ENCODE data around the gene FGF13. TPM values are rescaled to one million over a fixed set of nuclear protein-coding genes. Genes with fewer than 3 reads are reported as not detected.

FGF13 gene

DNA sequence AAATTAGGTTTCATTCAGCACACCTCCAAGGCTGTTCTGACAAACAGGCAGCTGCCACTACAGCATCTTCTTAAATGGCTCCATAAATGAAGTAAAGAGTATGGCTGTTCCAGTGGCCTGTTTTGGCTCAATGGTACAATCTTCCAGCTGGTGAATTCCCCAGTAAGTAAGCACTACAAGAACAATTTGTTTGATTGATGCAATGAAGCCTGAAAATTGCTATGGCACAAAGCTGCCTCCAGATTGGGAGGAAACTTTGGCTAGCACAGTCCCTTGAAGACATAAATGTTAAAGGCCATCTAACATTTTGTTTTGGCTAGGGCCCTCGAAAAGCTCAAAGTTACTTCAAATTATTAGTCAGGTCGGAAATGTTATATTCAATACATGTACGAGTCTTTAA, 47.5 kb downstream of the FGF13 start:
- DNase-seq = no peak
- no peak overlapping the region for H4K5ac ChIP-seq (ENCODE audit: low read length)
- no peak overlapping the region for H3K23ac ChIP-seq (ENCODE audit: low read length)
- H3K4me1 ChIP-seq (ENCODE audit: control insufficient read depth, low read depth, low read length) = no peaks in the 10 kb centered on the region
- no peak overlapping the region for H2AK5ac ChIP-seq (ENCODE audit: low read length)
- H3K36me3 ChIP-seq (ENCODE audit: control insufficient read depth, insufficient read depth, low read length) = no peaks in the 10 kb centered on the region
- no peaks in the 10 kb centered on the region for H3K79me1 ChIP-seq (ENCODE audit: low read length)
- H2BK15ac ChIP-seq (replicated peaks; ENCODE audit: low read depth) = no peak overlapping the region
- H3K56ac ChIP-seq (ENCODE audit: low read length) = no peak overlapping the region
- no peak overlapping the region for H3K4me2 ChIP-seq (ENCODE audit: low read length)
- H3K4me3 ChIP-seq (ENCODE audit: low read length) = no peak overlapping the region
- no peak overlapping the region for H2BK120ac ChIP-seq (ENCODE audit: low read depth, low read length)
- H3K4ac ChIP-seq (ENCODE audit: low read depth, low read length) = no peak overlapping the region
- H3K79me2 ChIP-seq (ENCODE audit: control insufficient read depth, insufficient read depth, low read length) = no peaks in the 10 kb centered on the region
- no peak overlapping the region for H4K8ac ChIP-seq (ENCODE audit: low read depth, low read length)
- H3K27me3 ChIP-seq (ENCODE audit: insufficient read depth, low read length, poor library complexity) = no peaks in the 10 kb centered on the region
- WGBS (ENCODE audit: extremely low coverage, insufficient coverage, low lambda C conversion rate) = no CpG with 5 or more reads among the region's 3 CpGs
- H3K9ac ChIP-seq (ENCODE audit: low read length) = no peak overlapping the region
- no peak overlapping the region for H2BK5ac ChIP-seq (ENCODE audit: low read length)
- H3K18ac ChIP-seq (ENCODE audit: low read length) = no peak overlapping the region
- no peak overlapping the region for H3K27ac ChIP-seq (ENCODE audit: low read depth, low read length)

DNA sequence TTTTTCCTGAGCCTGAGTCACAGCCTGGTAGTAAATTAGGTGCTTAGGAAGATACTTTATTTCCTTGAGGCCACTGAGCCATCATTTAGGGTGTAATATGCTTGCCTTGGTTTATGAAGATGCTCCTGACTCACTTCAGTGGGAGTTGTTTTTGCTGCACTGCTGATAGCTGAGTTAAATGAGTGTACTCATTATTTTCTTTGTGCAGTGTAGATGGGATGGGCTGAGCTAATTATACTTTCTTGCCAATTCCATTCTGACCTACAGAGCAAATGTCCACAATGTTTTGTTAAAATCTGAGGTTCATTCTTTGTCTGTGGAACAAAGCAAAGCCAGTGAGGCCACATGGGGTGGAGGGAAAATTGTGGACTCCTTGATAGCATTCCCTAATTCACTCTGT, 60.0 kb downstream of the FGF13 start:
- H3K27ac ChIP-seq (ENCODE audit: low read depth, low read length) = no peak overlapping the region
- no peak overlapping the region for H2BK15ac ChIP-seq (replicated peaks; ENCODE audit: low read depth)
- no peaks in the 10 kb centered on the region for H3K4me1 ChIP-seq (ENCODE audit: control insufficient read depth, low read depth, low read length)
- no peaks in the 10 kb centered on the region for H3K79me1 ChIP-seq (ENCODE audit: low read length)
- no peak overlapping the region for H2AK5ac ChIP-seq (ENCODE audit: low read length)
- no peak overlapping the region for H3K9ac ChIP-seq (ENCODE audit: low read length)
- no peaks in the 10 kb centered on the region for H3K79me2 ChIP-seq (ENCODE audit: control insufficient read depth, insufficient read depth, low read length)
- no peak overlapping the region for H3K18ac ChIP-seq (ENCODE audit: low read length)
- H2BK120ac ChIP-seq (ENCODE audit: low read depth, low read length) = no peak overlapping the region
- no peak overlapping the region for H3K4me2 ChIP-seq (ENCODE audit: low read length)
- no peaks in the 10 kb centered on the region for H3K27me3 ChIP-seq (ENCODE audit: insufficient read depth, low read length, poor library complexity)
- H4K8ac ChIP-seq (ENCODE audit: low read depth, low read length) = no peak overlapping the region
- no peak overlapping the region for H3K56ac ChIP-seq (ENCODE audit: low read length)
- no peaks in the 10 kb centered on the region for H3K36me3 ChIP-seq (ENCODE audit: control insufficient read depth, insufficient read depth, low read length)
- no peak overlapping the region for H3K23ac ChIP-seq (ENCODE audit: low read length)
- DNase-seq = no peak
- no peak overlapping the region for H2BK5ac ChIP-seq (ENCODE audit: low read length)
- no peak overlapping the region for H4K5ac ChIP-seq (ENCODE audit: low read length)
- H3K4ac ChIP-seq (ENCODE audit: low read depth, low read length) = no peak overlapping the region
- H3K4me3 ChIP-seq (ENCODE audit: low read length) = no peak overlapping the region

DNA sequence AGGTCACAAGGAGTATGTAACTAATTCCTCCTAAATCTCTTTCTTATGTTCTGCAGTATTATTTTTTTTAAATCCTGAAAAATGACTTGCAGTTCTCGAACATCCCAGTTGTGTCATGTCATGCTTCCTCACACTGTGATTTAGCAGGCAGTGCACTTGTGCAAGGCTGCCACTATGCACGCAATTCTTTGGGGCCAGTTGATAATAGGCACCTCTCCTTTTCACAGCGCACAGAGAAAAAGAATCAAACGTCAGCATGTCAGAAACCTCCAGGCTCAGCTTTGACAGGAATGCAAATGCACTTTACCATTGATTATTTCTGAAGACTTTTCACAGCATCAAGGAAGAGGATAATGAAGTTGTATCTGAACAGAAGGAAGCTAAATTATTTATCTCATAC, 62.9 kb downstream of the FGF13 start:
- Histone ChIP-seq H2BK5ac (ENCODE audit: low read length) (no peak overlapping the region), H3K36me3 (ENCODE audit: control insufficient read depth, insufficient read depth, low read length) (no peaks in the 10 kb centered on the region), H3K23ac (ENCODE audit: low read length) (no peak overlapping the region), H2BK120ac (ENCODE audit: low read depth, low read length) (no peak overlapping the region), H3K4me1 (ENCODE audit: control insufficient read depth, low read depth, low read length) (no peaks in the 10 kb centered on the region), H3K56ac (ENCODE audit: low read length) (no peak overlapping the region), H3K18ac (ENCODE audit: low read length) (no peak overlapping the region), H4K8ac (ENCODE audit: low read depth, low read length) (no peak overlapping the region), H3K4ac (ENCODE audit: low read depth, low read length) (no peak overlapping the region), H3K27me3 (ENCODE audit: insufficient read depth, low read length, poor library complexity) (no peaks in the 10 kb centered on the region), H2BK15ac (replicated peaks; ENCODE audit: low read depth) (no peak overlapping the region), H3K79me1 (ENCODE audit: low read length) (no peaks in the 10 kb centered on the region), H3K4me3 (ENCODE audit: low read length) (no peak overlapping the region), H4K5ac (ENCODE audit: low read length) (no peak overlapping the region), H3K27ac (ENCODE audit: low read depth, low read length) (no peak overlapping the region), H3K4me2 (ENCODE audit: low read length) (no peak overlapping the region), H3K9ac (ENCODE audit: low read length) (no peak overlapping the region), H3K79me2 (ENCODE audit: control insufficient read depth, insufficient read depth, low read length) (no peaks in the 10 kb centered on the region), H2AK5ac (ENCODE audit: low read length) (no peak overlapping the region)
- WGBS (ENCODE audit: extremely low coverage, insufficient coverage, low lambda C conversion rate) = no CpG with 5 or more reads among the region's 4 CpGs
- DNase-seq = no peak

DNA sequence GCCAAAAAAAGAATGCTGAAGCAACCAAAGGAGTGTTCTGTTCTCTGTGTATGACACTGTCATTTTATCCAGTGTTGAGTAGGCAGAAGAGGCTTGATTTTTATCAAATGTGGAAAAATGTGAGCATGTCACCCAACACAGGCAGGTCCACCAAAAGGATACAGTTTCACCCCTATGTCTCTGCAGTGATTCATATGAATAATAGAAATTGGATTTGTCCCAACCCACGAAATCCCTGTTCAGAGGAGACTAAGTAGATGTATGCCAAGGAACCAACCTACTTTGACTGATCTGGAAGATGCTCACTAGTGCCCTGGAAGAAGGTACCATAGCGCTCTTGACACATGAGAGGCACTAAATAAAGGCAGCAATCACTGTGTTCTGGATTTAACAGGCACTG, 72.5 kb downstream of the FGF13 start:
- Histone ChIP-seq H3K36me3 (ENCODE audit: control insufficient read depth, insufficient read depth, low read length) (no peaks in the 10 kb centered on the region), H3K4me2 (ENCODE audit: low read length) (no peak overlapping the region), H3K9ac (ENCODE audit: low read length) (no peak overlapping the region), H4K8ac (ENCODE audit: low read depth, low read length) (no peak overlapping the region), H3K18ac (ENCODE audit: low read length) (no peak overlapping the region), H3K79me1 (ENCODE audit: low read length) (no peaks in the 10 kb centered on the region), H4K5ac (ENCODE audit: low read length) (no peak overlapping the region), H3K4me3 (ENCODE audit: low read length) (no peak overlapping the region), H2BK5ac (ENCODE audit: low read length) (no peak overlapping the region), H3K23ac (ENCODE audit: low read length) (no peak overlapping the region), H3K4ac (ENCODE audit: low read depth, low read length) (no peak overlapping the region), H3K56ac (ENCODE audit: low read length) (no peak overlapping the region), H3K27ac (ENCODE audit: low read depth, low read length) (no peak overlapping the region), H3K79me2 (ENCODE audit: control insufficient read depth, insufficient read depth, low read length) (no peaks in the 10 kb centered on the region), H2AK5ac (ENCODE audit: low read length) (no peak overlapping the region), H3K4me1 (ENCODE audit: control insufficient read depth, low read depth, low read length) (no peaks in the 10 kb centered on the region), H2BK120ac (ENCODE audit: low read depth, low read length) (no peak overlapping the region), H3K27me3 (ENCODE audit: insufficient read depth, low read length, poor library complexity) (no peaks in the 10 kb centered on the region), H2BK15ac (replicated peaks; ENCODE audit: low read depth) (no peak overlapping the region)
- WGBS (ENCODE audit: extremely low coverage, insufficient coverage, low lambda C conversion rate) = no CpG with 5 or more reads among the region's 2 CpGs
- DNase-seq = no peak

Small RNAs within 50 kb of the gene (small RNA-seq; reads per million reads assigned to genes)
- not detected for gene AL031386.1 (ENCODE audit: insufficient read depth)
- gene MIR504 (ENCODE audit: insufficient read depth) = 15.8 reads per million, percentile 90 among the genes with 10 or more reads in this experiment

Measured in mesendoderm (in vitro differentiated cells).